GM19468 (cell line): ENCODE measurements around the gene ZNF598.
"Not testable (repeated sequence)": the region's sequence is repeated elsewhere in the genome, so short reads cannot be mapped to it uniquely, and the experiment has no call there.

Source experiments
- ATAC-seq: cut with Tn5 transposase; IDR thresholded peaks from one replicate; pipeline ENCODE4 v1.9.1; 2021; ENCODE audit warnings: mild to moderate bottlenecking, moderate library complexity, moderate number of reproducible peaks; ENCODE audit not compliant: unreplicated experiment; ENCODE audit errors: extremely low read depth

Gene ZNF598

DNA sequence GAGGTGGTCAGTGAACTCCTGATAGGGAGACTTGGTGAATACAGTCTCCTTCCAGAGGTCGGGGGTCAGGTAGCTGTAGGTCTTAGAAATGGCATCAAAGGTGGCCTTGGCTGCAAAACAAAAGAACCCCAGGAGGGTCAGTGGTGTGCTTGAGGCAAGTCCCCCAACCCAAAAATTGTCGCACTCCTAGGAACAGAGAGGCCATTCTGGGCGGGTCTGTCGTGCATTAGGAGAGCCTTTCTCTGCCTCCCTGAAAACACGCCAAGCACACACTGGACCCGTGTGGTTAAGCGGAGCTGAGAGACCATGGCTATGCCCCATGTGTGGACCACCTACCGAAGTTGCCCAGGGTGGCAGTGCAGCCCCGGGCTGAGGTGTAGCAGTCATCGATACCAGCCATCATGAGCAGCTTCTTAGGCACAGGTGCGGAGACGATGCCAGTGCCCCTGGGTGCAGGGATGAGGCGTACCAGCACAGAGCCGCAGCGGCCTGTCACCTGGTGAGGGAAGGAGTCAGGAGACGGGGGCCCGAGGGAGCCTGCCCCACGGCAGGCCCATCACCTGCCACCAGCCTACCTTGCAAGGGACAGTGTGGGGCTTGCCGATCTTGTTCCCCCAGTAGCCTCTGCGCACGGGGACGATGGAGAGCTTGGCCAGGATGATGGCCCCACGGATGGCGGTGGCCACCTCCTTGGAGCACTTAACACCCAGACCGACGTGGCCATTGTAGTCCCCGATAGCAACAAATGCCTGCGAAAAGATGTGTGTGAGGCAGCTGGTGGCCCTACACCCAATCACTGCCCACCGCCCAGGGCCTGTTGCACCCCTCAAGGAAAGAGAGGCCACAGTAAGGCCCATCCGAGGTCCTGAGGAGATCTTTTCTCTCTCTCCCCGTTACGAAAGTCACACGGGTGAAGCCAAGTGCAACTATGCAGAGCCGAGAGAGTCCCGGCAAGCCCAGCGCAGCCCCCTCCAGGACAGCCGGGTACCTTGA is 47.2 kb downstream of the ZNF598 start:
- not testable (repeated sequence) for ATAC-seq

DNA sequence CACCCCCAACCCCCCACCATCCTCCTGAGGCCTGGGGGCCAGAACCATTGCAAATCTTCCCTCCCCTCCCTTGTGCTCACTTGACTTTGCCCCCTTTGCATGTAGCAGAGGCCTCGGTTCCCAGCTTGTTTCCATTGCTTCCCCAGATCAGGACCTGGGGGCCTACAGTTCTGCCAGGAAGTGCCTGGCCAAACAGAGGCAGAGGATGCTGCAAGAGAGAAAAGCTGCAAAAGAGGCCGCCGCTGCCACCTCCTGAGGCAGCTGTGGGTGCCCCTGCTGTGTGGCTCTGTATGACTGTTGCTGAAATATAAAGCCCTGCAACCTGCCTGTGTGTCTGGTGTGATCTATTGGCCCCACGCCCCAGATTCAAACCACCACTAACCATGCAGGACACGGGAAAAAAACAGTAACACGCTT is 48.0 kb downstream of the ZNF598 start:
- ATAC-seq, result no peak

DNA sequence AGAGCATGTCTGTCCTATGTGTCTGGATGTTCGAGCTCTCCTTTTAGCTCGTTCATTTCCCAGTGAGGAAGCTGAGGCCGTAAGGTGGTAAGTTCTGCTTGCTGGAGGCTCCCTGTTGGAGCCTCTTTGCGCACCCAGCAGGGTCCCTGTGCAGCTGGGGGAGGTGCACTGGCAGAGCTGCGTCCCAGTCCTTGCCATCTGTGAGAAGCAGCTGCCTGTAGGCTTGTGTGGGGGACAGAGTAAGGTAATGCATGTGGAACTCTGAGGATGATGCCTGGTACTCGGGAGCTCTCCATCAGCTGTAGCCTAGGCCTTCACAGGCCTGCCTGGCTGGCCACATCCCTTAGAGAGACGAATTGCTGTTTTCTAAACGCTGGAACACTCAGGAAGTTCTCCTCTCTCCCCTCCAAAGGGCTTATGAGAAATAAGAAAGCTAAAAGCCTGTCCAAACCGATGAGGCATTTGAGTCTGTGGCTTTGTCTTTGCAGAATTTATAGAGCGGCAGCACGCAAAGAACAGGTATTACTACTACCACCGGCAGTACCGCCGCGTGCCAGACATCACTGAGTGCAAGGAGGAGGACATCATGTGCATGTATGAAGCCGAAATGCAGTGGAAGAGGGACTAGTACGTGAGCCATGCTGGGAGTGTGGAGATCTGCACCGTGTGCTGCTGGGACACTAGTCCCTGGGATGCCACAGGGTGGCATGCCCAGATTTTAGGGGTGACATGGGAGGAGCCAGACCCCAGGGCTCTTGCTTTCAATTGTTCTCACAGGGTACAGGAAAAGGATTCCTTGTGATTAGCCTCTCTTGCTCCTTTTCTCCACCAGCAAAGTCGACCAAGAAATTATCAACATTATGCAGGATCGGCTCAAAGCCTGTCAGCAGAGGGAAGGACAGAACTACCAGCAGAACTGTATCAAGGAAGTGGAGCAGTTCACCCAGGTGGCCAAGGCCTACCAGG is 48.7 kb downstream of the ZNF598 start:
- ATAC-seq, result no peak

DNA sequence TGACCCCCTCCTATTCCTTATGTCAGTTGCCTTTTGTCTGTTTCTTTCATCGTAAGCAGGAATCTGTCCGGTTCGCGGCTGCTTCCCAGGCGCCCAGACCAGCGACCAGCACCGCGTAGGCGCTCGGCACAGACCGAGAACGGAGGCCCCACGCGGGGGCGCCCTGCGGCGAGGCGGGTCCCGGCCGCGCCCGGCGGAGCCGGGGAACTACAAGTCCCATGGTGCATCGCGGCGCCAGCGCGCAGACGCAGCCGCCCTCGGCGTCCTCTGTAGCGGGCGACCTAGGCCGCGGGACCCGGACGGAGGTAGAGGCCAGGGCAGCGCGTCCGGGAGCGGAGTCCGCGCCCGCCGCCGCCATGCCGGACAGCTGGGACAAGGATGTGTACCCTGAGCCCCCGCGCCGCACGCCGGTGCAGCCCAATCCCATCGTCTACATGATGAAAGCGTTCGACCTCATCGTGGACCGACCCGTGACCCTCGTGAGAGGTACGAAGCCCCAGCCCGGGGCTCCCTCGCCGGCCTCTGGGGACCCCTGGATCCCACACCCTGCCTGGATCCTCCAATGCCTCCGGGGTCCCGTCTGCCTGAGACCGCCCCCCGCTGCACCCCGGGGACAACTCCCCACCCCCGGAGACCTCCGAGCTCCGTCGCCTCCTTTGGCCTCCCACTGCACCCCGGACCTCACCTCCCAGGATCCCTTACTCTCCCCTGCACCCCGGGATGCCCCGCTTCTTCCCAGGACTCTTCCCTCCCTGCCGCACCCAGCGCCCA is 50.2 kb downstream of the ZNF598 start, which contains the start of gene NDUFB10:
Gene NDUFB10, plus strand, starts transcription at position 270 of the 771 bp plus-strand sequence. Its CDS starts 87 bp downstream, at position 357.
- ATAC-seq, result peak; percentile 84

DNA sequence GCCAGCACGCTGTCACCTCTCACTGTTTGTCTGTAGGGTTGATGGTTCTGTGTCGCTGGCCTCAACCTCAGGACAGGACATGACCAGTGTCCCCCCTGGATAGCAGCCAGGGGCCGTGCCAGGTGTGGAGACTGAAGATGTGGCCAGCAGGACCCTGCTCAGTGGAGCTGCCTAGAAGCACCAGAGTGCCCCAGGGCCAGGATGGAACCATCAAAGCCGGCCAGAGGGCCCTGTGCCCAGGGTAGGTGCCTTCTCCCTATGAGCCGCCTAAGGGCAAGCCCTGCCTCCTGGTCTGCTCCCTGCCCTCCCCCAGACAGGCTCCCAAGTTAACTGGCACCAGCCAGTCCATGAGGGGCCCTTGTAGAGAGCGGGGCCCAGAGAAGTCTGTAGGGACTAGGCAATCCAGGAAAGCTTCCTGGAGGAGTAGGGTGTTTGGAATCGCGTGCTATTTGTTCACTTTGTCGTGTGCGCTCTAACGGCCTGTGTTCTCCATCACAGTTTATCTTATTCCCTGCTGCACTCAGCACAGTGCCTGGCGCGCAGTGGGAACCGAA is 50.8 kb downstream of the ZNF598 start:
- ATAC-seq, result no peak

DNA sequence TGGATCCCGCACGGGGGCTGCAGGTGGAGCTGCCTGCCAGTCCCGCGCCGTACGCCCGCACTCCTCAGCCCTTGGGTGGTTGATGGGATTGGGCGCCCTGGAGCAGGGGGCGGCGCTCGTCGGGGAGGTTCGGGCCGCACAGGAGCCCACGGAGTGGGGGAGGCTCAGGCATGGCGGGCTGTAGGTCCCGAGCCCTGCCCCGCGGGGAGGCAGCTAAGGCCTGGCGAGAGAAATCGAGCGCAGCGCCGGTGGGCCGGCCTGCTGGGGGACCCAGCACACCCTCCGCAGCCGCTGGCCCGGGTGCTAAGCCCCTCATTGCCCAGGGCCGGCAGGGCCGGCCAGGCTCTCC is 51.5 kb downstream of the ZNF598 start:
- not testable (repeated sequence) for ATAC-seq

DNA sequence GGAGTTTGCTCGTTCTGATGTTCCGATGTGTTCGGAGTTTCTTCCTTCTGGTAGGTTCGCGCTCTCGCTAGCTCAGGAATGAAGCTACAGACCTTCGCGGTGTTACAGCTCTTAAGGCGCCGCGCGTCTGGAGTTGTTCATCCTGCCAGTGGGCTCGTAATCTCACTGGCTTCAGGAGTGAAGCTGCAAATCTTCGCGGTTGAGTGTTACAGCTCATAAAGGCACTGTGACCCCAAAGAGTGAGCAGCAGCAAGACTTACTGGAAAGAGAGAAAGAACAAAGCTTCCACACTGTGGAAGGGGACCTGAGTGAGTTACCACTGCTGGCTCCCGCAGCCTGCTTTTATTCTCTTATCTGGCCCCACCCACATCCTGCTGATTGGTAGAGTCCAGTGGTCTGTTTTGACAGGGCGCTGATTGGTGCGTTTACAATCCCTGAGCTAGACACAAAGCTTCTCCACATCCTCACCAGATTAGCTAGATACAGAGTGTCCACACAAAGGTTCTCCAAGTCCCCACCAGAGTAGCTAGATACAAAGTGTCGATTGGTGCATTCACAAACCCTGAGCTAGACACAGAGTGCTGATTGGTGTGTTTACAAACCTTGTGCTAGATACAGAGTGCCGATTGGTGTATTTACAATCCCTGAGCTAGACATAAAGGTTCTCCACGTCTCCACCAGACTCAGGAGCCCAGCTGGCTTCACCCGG is 52.0 kb downstream of the ZNF598 start:
- ATAC-seq, result not testable (repeated sequence)

DNA sequence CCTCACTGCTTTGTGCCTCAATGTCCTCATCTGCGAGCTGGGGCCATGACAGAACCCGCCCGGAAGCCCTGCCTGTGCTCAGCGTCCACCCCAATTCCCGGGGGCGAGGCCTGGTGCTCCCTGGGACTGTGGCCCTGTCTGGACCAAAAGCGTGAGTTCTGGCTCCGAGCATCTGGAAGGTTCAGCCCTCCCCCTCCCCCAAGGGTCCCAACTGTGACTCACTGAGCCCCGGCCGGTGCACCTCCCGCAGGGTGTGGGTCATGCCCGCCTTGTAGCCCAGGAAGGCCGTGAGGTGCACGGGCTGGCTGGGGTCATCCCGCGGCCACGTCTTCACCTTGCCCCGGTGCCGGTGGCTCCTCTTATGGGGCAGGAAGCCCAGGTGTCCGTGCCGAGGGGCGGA is 55.9 kb downstream of the ZNF598 start:
- no peak for ATAC-seq

DNA sequence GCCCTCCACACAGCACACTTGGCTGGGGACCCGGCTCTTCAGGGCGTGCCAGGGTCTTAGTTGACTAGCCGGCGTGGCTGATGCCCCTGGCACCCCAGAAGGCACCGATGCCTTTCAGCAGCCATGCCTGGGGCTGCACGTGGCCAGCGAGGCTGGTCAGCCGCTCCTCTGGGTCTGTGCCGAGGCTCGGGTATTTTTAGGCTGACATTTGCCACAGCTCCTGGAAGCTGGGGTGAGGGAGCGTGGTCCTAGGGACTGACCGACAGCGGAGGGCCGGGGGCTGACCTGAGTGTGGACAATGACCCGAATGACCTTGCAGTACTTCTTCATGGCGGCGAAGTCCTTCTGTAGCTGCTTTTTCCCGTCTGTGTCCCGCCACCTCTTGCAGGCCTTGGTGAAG is 59.1 kb downstream of the ZNF598 start:
- ATAC-seq, result no peak

DNA sequence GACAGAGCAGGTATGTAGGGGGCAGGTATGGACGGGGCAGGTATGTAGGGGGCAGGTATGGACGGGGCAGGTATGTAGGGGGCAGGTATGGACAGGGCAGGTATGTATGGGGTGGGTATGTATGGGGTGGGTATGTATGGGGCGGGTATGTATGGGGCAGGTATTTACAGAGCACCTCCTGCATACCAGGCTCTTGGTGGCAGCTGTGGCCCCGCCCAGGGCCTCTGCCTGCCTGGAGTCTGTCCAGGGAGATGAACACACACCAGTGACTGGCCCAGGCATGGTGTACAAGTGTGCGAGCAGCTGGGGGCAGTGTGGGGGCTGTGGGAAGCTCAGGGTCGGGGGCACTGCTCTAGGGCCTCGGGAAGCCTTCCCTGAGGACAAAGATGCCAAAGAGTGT is 59.6 kb downstream of the ZNF598 start:
- no peak for ATAC-seq

DNA sequence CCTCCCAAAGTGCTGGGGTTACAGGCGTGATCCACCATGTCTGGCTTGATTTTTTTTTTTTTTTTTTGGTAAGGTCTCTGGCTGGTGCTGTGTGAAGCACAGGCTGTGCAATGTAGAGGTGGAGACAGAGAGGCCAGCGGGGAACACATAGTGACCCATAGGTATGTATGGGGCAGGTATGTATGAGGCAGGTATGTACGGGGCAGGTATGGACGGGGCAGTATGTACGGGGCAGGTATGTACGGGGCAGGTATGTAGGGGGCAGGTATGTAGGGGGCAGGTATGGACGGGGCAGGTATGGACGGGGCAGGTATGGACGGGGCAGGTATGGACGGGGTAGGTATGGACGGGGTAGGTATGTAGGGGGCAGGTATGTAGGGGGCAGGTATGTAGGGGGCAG is 60.1 kb downstream of the ZNF598 start:
- ATAC-seq, result no peak
